HCT116 (cell line): ENCODE measurements around the gene RFX8.

ENCODE experiments used
- EZH2 ChIP-seq: fragments of 200-600 bp; sonication (generic); IDR thresholded peaks from 2 replicates; pipeline ENCODE4 v1.6.1; 2017; ENCODE audit warnings: antibody characterized with exemption, mixed run types
- POLR2A ChIP-seq: IDR thresholded peaks from 2 replicates; pipeline ENCODE4 v1.7.0; 2011; ENCODE audit warnings: borderline replicate concordance; ENCODE audit not compliant: insufficient read depth, insufficient read length; ENCODE audit errors: extremely low read depth
- POLR2AphosphoS5 ChIP-seq: IDR thresholded peaks from 2 replicates; pipeline ENCODE4 v1.6.1; 2011; ENCODE audit warnings: mild to moderate bottlenecking, low read depth, low read length, moderate library complexity
- RAD21 ChIP-seq: IDR thresholded peaks from 2 replicates; pipeline ENCODE4 v1.6.1; 2012; ENCODE audit warnings: low read depth, mild to moderate bottlenecking
- ZFX ChIP-seq: fragments of 450-650 bp; IDR thresholded peaks from 2 replicates; pipeline ENCODE4 v1.6.1; 2017
- TF ChIP-seq, protein P1 (sequence below), 3 experiments: fragments of 200-600 bp in 1 of 3; sonication (generic) in 1 of 3; IDR thresholded peaks in 2 of 3; conservative IDR thresholded peaks in 1 of 3; 2 replicates each; pipeline ENCODE4 v1.5.1; 2012 to 2017; ENCODE audit warnings: low read depth in 2 of 3, low read length in 2 of 3, antibody characterized with exemption in 1 of 3, borderline replicate concordance in 1 of 3, control low read depth in 1 of 3, mild to moderate bottlenecking in 1 of 3, mixed read lengths in 1 of 3, mixed run types in 1 of 3, moderate library complexity in 1 of 3; ENCODE audit not compliant: insufficient read depth in 1 of 3

DNA sequence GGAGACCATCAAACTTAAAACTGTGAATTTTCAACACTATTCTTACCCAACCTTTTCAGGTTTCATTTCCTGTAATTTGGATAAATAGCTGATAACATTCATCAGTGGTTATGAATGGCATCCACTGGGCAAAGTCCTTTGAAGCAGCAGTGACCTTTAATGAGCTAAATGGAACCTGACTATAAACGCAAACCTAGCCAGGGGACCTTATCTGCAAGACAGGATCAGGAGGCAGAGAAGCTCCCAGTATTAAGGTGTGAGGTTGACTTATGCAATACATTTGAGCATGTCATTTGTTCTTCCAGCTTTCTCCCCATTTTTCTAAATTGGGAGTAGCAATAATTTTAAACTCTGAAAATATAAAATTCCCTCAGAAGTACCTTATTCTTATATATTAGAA, 126.0 kb downstream of the RFX8 start:
- TF ChIP-seq, protein P1, sequence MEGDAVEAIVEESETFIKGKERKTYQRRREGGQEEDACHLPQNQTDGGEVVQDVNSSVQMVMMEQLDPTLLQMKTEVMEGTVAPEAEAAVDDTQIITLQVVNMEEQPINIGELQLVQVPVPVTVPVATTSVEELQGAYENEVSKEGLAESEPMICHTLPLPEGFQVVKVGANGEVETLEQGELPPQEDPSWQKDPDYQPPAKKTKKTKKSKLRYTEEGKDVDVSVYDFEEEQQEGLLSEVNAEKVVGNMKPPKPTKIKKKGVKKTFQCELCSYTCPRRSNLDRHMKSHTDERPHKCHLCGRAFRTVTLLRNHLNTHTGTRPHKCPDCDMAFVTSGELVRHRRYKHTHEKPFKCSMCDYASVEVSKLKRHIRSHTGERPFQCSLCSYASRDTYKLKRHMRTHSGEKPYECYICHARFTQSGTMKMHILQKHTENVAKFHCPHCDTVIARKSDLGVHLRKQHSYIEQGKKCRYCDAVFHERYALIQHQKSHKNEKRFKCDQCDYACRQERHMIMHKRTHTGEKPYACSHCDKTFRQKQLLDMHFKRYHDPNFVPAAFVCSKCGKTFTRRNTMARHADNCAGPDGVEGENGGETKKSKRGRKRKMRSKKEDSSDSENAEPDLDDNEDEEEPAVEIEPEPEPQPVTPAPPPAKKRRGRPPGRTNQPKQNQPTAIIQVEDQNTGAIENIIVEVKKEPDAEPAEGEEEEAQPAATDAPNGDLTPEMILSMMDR (IDR thresholded peaks at IDR 0.05 in 2 of 3, conservative IDR thresholded peaks at IDR 0.05 in 1 of 3; ENCODE audit: borderline replicate concordance in 1 of 3, insufficient read depth in 1 of 3, low read depth in 2 of 3, low read length in 2 of 3) = no peak
- TF ChIP-seq POLR2A = no peak
- TF ChIP-seq POLR2AphosphoS5 = no peak
- no peak for TF ChIP-seq ZFX
- TF ChIP-seq EZH2 = no peak
- TF ChIP-seq RAD21 = no peak
